Prostate gland (tissue), 2 donors: Measurements from ENCODE around the gene LRP3.

Experiments
- POLR2A ChIP-seq: fragments of 450-650 bp; IDR thresholded peaks from one replicate; pipeline ENCODE4 v1.6.1; 2016; ENCODE audit warnings: antibody characterized with exemption, mild to moderate bottlenecking
- POLR2AphosphoS5 ChIP-seq: sonication (generic); formaldehyde crosslinking; IDR thresholded peaks from one replicate; pipeline ENCODE4 v1.6.1; 2017; ENCODE audit warnings: antibody characterized with exemption
- TF ChIP-seq, protein P1 (sequence below), 4 experiments: fragments of 200-600 bp in 2 of 4; fragments of 450-650 bp in 2 of 4; sonication (generic) in 2 of 4; IDR thresholded peaks; 1 replicate in 3 of 4; 2 replicates in 1 of 4; pipeline ENCODE4 v1.5.1; 2016 to 2019; ENCODE audit warnings: antibody characterized with exemption in 4 of 4, mild to moderate bottlenecking in 2 of 4, moderate library complexity in 2 of 4

DNA sequence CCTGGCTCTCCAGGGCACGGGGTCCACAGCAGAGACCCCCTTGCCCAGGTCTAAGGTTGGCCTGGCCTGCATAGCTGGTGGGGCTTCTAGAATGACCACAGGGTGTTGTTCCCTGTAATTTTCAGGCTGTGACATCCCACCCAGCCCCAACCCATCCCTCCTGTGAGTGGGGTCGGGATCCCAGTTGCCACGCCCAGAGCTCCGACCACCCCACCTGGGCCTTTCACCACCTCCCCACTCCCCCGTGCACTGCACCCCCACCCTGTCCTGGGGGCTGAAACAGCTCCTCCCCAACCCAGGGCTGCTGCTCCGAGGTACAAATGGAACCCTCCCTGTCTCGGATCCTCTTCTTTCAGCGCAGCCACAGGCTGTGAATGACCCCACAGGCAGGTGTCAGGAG is 40.0 kb downstream of the LRP3 start:
- TF ChIP-seq, protein P1, sequence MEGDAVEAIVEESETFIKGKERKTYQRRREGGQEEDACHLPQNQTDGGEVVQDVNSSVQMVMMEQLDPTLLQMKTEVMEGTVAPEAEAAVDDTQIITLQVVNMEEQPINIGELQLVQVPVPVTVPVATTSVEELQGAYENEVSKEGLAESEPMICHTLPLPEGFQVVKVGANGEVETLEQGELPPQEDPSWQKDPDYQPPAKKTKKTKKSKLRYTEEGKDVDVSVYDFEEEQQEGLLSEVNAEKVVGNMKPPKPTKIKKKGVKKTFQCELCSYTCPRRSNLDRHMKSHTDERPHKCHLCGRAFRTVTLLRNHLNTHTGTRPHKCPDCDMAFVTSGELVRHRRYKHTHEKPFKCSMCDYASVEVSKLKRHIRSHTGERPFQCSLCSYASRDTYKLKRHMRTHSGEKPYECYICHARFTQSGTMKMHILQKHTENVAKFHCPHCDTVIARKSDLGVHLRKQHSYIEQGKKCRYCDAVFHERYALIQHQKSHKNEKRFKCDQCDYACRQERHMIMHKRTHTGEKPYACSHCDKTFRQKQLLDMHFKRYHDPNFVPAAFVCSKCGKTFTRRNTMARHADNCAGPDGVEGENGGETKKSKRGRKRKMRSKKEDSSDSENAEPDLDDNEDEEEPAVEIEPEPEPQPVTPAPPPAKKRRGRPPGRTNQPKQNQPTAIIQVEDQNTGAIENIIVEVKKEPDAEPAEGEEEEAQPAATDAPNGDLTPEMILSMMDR (IDR thresholded peaks at IDR 0.05): no peak
- TF ChIP-seq POLR2AphosphoS5 (no peak), POLR2A (no peak)
